GM10266 (cell line): ENCODE measurements around the gene COX4I1.

ENCODE experiments used
- DNase-seq: peaks from one replicate; pipeline ENCODE4 v3.0.0; 2012; ENCODE audit errors: extremely low spot score
- TF ChIP-seq, protein P1 (sequence below): IDR thresholded peaks from 2 replicates; pipeline ENCODE4 v1.5.1; 2012; ENCODE audit warnings: mild to moderate bottlenecking, low read depth; ENCODE audit not compliant: control insufficient read depth, insufficient read depth; ENCODE audit errors: missing control alignments

The COX4I1 gene

DNA sequence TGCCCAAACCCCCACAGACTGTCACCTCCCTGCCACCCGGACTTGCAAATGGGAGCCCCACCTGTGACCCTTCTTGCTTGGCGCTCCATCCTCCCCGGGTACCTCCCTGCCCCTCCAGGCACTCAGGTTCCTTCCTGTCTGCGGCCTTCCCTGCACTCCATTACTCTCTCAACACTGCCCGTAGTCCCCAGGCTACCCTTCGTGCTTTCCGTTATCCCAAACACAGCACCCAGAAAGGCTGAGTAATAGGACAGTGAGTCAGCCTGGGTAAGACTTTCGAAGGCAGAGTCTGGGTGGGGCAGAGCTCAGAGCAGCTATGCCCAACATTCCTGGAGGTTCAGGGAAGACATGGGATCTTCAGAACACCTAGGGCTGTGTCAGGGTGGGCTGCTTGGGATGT is 32.0 kb upstream of the COX4I1 start:
- no peak for DNase-seq
- TF ChIP-seq, protein P1, sequence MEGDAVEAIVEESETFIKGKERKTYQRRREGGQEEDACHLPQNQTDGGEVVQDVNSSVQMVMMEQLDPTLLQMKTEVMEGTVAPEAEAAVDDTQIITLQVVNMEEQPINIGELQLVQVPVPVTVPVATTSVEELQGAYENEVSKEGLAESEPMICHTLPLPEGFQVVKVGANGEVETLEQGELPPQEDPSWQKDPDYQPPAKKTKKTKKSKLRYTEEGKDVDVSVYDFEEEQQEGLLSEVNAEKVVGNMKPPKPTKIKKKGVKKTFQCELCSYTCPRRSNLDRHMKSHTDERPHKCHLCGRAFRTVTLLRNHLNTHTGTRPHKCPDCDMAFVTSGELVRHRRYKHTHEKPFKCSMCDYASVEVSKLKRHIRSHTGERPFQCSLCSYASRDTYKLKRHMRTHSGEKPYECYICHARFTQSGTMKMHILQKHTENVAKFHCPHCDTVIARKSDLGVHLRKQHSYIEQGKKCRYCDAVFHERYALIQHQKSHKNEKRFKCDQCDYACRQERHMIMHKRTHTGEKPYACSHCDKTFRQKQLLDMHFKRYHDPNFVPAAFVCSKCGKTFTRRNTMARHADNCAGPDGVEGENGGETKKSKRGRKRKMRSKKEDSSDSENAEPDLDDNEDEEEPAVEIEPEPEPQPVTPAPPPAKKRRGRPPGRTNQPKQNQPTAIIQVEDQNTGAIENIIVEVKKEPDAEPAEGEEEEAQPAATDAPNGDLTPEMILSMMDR, result no peak

DNA sequence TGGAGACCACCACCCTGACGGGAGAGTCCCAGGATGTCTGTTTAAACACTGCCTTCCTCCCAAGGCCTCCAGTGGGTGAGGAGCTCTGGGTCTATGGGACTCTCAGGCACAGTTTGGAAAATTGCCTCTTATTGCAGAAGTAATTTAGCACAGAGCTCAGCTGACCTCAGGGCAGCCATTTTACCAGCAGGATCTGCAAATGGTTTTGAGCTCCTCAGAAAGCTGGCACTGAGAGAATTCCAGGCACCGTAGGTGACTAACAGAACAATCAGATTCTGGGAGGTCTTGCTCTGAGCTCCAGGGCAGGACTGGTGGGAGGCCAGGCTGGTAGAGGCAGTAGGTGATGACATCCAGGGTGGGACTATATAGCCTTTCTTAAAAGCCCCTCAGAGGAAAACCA is 31.3 kb upstream of the COX4I1 start:
- TF ChIP-seq, protein P1, result no peak
- no peak for DNase-seq

DNA sequence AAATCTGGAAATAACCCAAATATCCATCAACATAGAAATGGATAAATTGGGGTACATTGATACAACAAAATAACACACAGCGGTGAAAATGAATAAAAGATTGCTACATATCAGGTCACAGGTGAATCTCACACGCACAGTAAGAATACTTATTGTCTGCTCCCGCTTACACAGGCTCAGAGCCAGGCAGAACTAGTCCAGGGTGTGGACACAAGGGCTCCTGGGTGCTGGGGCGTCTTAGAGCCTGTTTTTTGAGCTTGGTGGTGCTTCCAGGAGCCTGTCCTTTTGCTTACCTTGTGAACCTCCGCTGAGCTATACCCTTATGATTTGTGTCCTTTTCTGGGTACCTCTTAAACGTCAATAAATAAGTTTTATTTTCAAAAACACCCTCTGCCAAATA is 28.8 kb upstream of the COX4I1 start:
- TF ChIP-seq, protein P1, result no peak

DNA sequence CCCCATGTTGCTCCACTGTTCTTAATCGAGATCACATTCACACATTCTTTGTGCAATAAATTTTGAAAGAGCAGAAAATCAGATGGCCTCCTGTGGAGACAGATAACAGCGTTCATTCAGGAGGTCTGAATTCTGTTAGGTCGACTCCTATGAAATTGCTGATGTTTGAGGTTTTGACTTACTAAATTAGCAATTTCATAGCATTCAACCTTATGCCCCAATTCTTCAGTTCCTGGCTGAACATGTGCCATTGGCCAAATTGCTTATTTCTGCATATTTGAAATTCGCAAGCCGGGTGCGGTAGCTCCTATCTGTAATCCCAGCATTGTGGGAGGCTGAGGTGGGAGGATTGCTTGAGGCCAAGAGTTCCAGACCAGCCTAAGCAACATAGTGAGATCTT is 26.5 kb upstream of the COX4I1 start:
- DNase-seq, result no peak
- TF ChIP-seq, protein P1, result no peak

More for the DNA sequence above, 28.8 kb upstream of the COX4I1 start:
- no peak for DNase-seq

DNA sequence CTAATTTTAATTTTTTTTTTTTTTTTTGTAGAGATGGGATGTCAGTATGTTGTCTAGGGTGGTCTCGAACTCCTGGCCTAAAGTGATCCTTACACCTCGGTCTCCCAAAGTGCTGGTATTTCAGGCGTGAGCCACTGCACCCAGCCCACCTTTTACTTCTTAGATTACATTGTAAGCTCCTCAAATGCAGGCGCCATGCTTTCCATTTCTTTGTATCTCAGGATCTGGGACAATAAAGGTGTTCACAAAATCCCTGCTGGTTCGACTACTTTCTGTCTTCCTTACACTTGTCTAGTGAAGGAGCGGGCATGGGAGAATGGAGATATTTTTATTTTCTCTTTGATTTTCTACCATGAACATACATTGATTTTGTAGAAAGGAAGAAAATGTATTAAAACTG is 25.4 kb upstream of the COX4I1 start:
- no peak for DNase-seq
- TF ChIP-seq, protein P1, result no peak

DNA sequence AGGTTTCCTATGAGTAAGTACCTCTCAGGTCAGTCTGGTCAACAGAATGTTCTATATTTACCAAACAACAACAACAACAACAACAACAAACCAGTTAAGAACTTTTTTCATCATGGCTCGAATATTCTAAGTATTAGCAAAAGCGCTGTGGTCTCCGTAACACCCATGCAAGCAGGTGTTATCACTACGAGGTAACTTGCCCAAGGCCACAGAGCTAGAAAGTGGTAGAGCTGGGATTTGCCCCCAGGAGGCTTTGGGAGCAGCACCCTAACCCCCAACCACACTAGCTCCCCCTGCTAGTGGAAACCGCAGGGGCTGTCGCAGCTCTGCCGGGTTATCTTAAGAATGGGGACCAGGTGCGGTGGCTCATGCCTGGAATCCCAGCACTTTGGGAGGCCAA is 24.7 kb upstream of the COX4I1 start:
- no peak for DNase-seq
- TF ChIP-seq, protein P1, result no peak

DNA sequence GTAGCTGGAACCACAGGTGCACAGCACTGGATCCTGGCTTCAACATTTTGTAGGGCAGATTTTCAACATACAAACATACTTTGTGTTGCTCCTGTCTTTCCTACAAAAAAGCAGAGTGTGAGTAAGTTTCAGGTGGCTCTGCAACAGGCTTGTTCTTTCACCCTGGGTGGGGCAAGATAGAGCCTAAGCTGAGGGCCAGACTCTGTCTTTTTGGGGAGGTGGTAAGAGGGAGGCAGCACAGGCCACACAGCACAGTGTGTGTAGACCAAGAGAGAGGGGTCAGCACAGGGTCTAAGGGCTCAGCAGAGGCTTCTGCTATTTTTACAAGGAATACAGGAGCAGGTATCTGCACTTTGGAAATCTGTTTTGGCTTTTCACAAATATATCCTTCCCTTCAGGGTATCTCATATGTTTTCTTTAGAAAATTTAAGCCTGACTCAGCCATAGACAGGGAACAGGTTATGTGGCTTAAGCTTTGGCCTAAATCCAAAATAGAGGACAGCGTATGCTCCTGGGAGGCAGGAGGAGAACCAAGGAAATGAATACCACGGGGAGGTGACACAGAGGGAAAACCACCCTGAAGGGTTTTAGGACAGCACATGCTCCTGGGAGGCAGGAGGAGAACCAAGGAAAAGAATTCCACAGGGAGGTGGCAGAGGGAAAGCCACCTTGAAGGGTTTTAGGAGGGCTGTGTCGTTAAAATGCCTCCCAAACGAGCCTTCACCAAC is 21.7 kb upstream of the COX4I1 start:
- TF ChIP-seq, protein P1, result no peak
- DNase-seq, result no peak
